K562 (cell line): ENCODE measurements around the gene BSPRY. TPM values are rescaled to one million over a fixed set of nuclear protein-coding genes. Genes with fewer than 3 reads are reported as not detected.

ENCODE experiments used
- CREB1 ChIP-seq, 2 experiments: sonication (generic) in 1 of 2; formaldehyde crosslinking in 1 of 2; IDR thresholded peaks; 2 replicates each; pipeline versions ENCODE4 v1.6.1 to v1.8.0; 2012 to 2022; ENCODE audit warnings: inconsistent platforms in 1 of 2, mild to moderate bottlenecking in 1 of 2, missing genetic modification reagents in 1 of 2, moderate library complexity in 1 of 2
- CTBP1 ChIP-seq: fragments of 450-650 bp; IDR thresholded peaks from 2 replicates; pipeline ENCODE4 v1.6.1; 2016; ENCODE audit warnings: borderline replicate concordance
- E4F1 ChIP-seq: fragments of 250-450 bp; sonication (Bioruptor Pico); IDR thresholded peaks from 2 replicates; pipeline ENCODE4 v1.5.0; 2021; ENCODE audit warnings: mild to moderate bottlenecking, borderline replicate concordance
- ETS1 ChIP-seq: conservative IDR thresholded peaks from 2 replicates; pipeline ENCODE4 v1.6.1; 2011; ENCODE audit warnings: low read depth, mild to moderate bottlenecking, low read length; ENCODE audit not compliant: control insufficient read depth
- ETV5 ChIP-seq: sonication (generic); formaldehyde crosslinking; IDR thresholded peaks from 2 replicates; pipeline ENCODE4 v1.4.0; 2020; ENCODE audit warnings: low read depth, mild to moderate bottlenecking, missing genetic modification reagents
- GABPA ChIP-seq: fragments of 200-800 bp; sonication (Bioruptor generic); conservative IDR thresholded peaks from 2 replicates; pipeline ENCODE4 v1.6.1; 2016; ENCODE audit warnings: low read depth, missing genetic modification characterization, missing compliant biosample characterization
- HLTF ChIP-seq: fragments of 450-650 bp; IDR thresholded peaks from 2 replicates; pipeline ENCODE4 v1.6.1; 2016
- HNRNPH1 ChIP-seq: fragments of 200-400 bp; formaldehyde crosslinking; optimal IDR thresholded peaks from 2 replicates; pipeline ENCODE3; 2017; ENCODE audit warnings: low read depth, mild to moderate bottlenecking, low read length, moderate library complexity
- HNRNPLL ChIP-seq: fragments of 200-400 bp; formaldehyde crosslinking; IDR thresholded peaks from 2 replicates; pipeline ENCODE4 v1.6.1; 2017; ENCODE audit warnings: low read length, low read depth, mild to moderate bottlenecking; ENCODE audit not compliant: poor library complexity, severe bottlenecking
- IRF2 ChIP-seq: sonication (generic); formaldehyde crosslinking; IDR thresholded peaks from 2 replicates; pipeline ENCODE4 v1.8.1; 2022; ENCODE audit warnings: mild to moderate bottlenecking, missing genetic modification reagents
- MBD2 ChIP-seq: sonication (generic); IDR thresholded peaks from 2 replicates; pipeline ENCODE4 v1.6.1; 2016; ENCODE audit warnings: low read depth, borderline replicate concordance
- MLX ChIP-seq, 2 experiments: fragments of 450-650 bp in 1 of 2; sonication (generic) in 1 of 2; formaldehyde crosslinking; conservative IDR thresholded peaks; 2 replicates each; pipeline versions ENCODE4 v1.4.0 to v1.8.1; 2020 to 2022; ENCODE audit warnings: mild to moderate bottlenecking in 1 of 2, missing genetic modification reagents in 1 of 2
- MTA2 ChIP-seq: fragments of 450-650 bp; IDR thresholded peaks from 2 replicates; pipeline ENCODE4 v1.6.1; 2016; ENCODE audit warnings: low read depth
- RAD51 ChIP-seq: fragments of 450-650 bp; IDR thresholded peaks from 2 replicates; pipeline ENCODE4 v1.7.1; 2016; ENCODE audit warnings: low read depth, mild to moderate bottlenecking, borderline replicate concordance
- TARDBP ChIP-seq: fragments of 450-650 bp; IDR thresholded peaks from 2 replicates; pipeline ENCODE4 v1.6.1; 2016
- ZBTB17 ChIP-seq: fragments of 450-650 bp; formaldehyde crosslinking; IDR thresholded peaks from 2 replicates; pipeline ENCODE4 v1.4.0; 2020; ENCODE audit warnings: mild to moderate bottlenecking
- ZNF124 ChIP-seq: sonication (generic); formaldehyde crosslinking; IDR thresholded peaks from 2 replicates; pipeline ENCODE4 v1.8.1; 2022; ENCODE audit warnings: missing genetic modification reagents
- ZNF165 ChIP-seq: fragments of 250-450 bp; sonication (Bioruptor Pico); IDR thresholded peaks from 2 replicates; pipeline ENCODE4 v1.4.0; 2020; ENCODE audit warnings: borderline replicate concordance
- ZNF212 ChIP-seq: fragments of 450-650 bp; formaldehyde crosslinking; IDR thresholded peaks from 2 replicates; pipeline ENCODE4 v1.4.0; 2020; ENCODE audit warnings: mild to moderate bottlenecking
- ZNF224 ChIP-seq: sonication (generic); formaldehyde crosslinking; IDR thresholded peaks from 2 replicates; pipeline ENCODE4 v1.8.0; 2022; ENCODE audit warnings: mild to moderate bottlenecking, missing genetic modification reagents
- ZNF263 ChIP-seq: sonication (generic); formaldehyde crosslinking; IDR thresholded peaks from 2 replicates; pipeline ENCODE4 v1.8.0; 2022; ENCODE audit warnings: mild to moderate bottlenecking, missing genetic modification reagents, borderline replicate concordance
- ZNF507 ChIP-seq: conservative IDR thresholded peaks from 2 replicates; pipeline ENCODE4 v1.6.1; 2017; ENCODE audit warnings: missing genetic modification characterization, missing compliant biosample characterization
- polyA plus RNA-seq, 8 experiments: library from polyadenylated mRNA; depleted of rRNA in 4 of 8; stranded (reverse) in 5 of 8; unstranded in 3 of 8; fragments of >200 nt; fragmentation: Nextera tagmentation in 2 of 8; fragmentation: Illumina TruSeq in 1 of 8; extraction: Ambion mirVana in 2 of 8; extraction: Trizol in 1 of 8; gene quantifications; 2 replicates each; pipeline versions ENCODE4 v1.2.1 to v1.2.3, GENCODE V29; 2011 to 2014; ENCODE audit warnings: inconsistent platforms in 1 of 8, missing spikeins in 1 of 8
- total RNA-seq, 7 experiments: library from RNA; depleted of rRNA in 6 of 7; stranded (reverse); fragments of >200 nt in 6 of 7; fragmentation: Illumina TruSeq in 2 of 7; extraction: Trizol in 2 of 7; gene quantifications; 2 replicates each; pipeline versions ENCODE4 v1.2.1 to v1.2.3, GENCODE V29; 2011 to 2021; ENCODE audit warnings: low replicate concordance in 1 of 7

BSPRY gene
- total and polyA plus RNA-seq, 9 of the 15 experiments (the other 6 are each of a cell fraction or from before 2014, with no cell fraction given): 0.07 to 0.67 (median 0.18) TPM

DNA sequence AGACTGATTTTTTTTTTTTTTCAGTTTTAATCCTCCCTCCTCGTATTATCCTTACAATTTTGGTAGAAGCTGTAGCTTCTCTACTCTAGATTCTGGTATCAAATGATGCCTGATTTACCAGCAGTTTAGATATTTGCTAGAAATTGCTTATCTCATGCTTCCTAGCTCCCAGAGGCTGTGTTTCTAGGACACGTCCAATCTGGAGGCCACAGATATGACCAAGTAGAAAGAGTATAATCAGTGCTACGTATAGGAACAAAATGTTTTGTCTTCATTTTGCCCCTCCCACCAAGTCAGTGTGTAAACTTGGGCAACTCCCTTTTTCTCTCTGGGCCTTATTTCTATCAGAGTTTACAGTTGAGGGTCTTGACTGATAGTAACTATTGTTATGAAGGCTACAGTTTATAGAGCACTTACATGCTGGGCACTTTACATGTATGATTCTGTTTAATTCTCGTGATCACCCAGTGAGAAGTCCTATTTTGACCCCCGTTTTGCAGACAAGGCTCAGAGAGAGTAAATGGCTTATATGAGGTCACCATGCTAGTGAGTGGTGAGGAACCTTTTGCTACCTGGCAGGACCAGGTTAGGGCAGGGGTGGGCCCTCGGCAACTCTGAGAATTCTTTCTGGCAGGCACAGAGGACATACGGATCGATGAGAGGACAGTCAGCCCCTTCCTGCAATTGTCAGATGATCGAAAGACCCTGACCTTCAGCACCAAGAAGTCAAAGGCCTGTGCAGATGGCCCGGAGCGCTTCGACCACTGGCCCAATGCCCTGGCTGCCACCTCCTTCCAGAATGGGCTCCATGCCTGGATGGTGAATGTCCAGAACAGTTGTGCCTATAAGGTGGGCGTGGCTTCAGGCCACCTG is 19.9 kb downstream of the BSPRY start (continued):
- TF ChIP-seq MBD2: peak; percentile 49; the same call in 1 of the 2 replicates
- peak; percentile 94 for TF ChIP-seq MTA2
- no peak for TF ChIP-seq ZNF507
- TF ChIP-seq ZNF212: no peak
- peak; percentile 49; the same call in 1 of the 2 replicates for TF ChIP-seq CTBP1
- no peak for TF ChIP-seq IRF2 (CRISPR knock-in tag)
- TF ChIP-seq MLX (CRISPR knock-in tag; conservative IDR thresholded peaks at IDR 0.05): no peak
- no peak for TF ChIP-seq TARDBP
- no peak; the same call in 1 of the 2 replicates for TF ChIP-seq RAD51
- TF ChIP-seq CREB1 (IDR thresholded peaks at IDR 0.05): peak; percentile 55; the same call in 1 of the 2 replicates
- TF ChIP-seq CREB1 (CRISPR knock-in tag; IDR thresholded peaks at IDR 0.05): peak; percentile 54; the same call in 1 of the 2 replicates
- no peak for TF ChIP-seq E4F1
- no peak for TF ChIP-seq ZNF165 (CRISPR knock-in tag)
- no peak for TF ChIP-seq ZBTB17 (CRISPR knock-in tag)
- TF ChIP-seq ZNF124 (CRISPR knock-in tag): no peak
- TF ChIP-seq ETS1: no peak
- no peak for TF ChIP-seq GABPA
- TF ChIP-seq HLTF: no peak
- no peak for TF ChIP-seq ZNF224 (CRISPR knock-in tag)
- TF ChIP-seq HNRNPH1: no peak
- no peak for TF ChIP-seq ZNF263
- no peak for TF ChIP-seq HNRNPLL
- TF ChIP-seq ETV5: no peak
